Measurements from ENCODE around the gene TNFAIP3.

TNFAIP3 gene

DNA sequence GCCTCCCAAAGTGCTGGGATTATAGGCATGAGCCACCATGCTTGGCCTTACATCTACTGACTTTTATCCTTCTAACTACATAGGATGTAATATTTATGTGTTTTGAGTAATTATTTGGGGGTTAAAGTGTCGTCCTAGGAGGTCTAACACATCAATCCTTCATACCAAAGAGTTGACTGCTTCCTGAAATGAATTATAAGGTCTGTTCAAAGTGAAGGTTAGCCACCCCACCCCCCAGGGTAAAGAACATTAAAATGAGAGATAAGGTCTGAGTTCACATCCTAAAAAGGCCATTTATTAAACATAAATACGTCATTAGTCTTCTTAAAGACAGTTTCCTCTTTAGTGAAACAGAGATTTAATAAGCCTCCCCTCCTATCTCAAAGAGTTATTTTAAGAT lies 33.8 kb downstream of the TNFAIP3 start:
- no peak for DNase-seq

DNA sequence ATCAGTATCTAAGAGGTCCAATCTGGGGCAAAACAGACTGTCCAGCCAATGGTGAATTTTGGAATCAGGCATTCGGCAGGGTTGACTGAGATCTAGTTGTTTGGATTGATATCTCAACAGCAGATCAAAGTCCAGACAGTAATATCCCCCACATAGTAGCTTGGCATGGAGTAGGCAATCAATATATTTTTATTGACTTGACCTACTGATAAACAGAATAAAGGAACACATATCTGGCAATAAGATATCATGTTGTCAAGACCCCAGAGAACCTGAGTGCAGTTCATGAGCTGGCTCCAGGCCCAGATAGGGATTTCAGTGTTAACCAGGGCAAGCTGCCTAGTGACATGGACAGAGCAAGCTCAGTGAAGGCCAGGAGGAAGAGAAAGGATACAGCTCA lies 34.4 kb downstream of the TNFAIP3 start:
- DNase-seq = no peak

DNA sequence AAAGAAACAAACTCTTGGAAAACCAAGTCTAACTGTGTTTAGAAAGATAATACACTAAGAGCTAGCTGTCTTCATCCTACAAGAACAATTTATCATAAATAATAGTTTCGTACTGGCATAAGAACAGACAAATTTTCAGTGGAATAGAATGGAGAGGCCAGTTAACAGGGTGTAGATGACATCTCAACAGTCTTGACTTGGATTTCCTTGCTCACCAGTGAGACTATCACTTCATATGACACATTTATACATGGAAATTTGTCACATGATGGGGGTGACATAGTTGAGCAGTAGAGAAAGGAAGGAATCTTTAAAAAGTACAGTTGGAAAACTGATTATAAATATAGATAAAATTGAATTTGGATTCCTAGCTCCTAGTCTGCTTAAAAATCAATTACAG lies 35.6 kb downstream of the TNFAIP3 start:
- DNase-seq = no peak

DNA sequence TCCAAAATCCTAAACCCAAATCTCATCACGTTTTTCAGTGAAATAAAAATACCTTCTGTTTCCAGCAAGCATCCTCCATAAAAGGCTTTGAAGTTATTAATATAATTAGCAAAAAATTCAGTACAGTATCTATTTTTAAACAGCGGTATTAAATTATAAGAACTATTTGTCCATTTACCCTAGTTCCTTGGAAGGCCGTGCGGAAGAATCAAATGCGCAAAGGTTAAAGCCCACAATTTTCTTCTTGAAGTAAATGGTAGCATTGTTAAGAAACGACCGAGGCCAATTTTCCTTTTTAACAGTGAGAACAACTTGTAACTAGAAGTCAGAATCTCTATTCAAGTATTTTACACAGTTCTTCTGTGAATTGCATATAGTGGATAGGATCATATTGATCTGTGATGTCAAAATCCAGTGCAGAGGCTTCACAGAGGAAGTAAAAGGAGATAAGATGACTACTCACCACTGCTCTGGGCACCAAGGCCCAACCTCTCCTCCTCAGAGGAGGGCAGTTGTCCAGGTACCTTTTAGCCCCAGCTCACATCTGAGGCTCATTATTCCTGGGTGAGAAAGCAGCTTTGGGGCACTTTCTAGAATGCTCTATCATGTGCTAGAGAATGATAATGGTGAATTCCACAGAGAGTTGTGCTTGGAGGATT lies 36.3 kb downstream of the TNFAIP3 start:
- no peak for DNase-seq

DNA sequence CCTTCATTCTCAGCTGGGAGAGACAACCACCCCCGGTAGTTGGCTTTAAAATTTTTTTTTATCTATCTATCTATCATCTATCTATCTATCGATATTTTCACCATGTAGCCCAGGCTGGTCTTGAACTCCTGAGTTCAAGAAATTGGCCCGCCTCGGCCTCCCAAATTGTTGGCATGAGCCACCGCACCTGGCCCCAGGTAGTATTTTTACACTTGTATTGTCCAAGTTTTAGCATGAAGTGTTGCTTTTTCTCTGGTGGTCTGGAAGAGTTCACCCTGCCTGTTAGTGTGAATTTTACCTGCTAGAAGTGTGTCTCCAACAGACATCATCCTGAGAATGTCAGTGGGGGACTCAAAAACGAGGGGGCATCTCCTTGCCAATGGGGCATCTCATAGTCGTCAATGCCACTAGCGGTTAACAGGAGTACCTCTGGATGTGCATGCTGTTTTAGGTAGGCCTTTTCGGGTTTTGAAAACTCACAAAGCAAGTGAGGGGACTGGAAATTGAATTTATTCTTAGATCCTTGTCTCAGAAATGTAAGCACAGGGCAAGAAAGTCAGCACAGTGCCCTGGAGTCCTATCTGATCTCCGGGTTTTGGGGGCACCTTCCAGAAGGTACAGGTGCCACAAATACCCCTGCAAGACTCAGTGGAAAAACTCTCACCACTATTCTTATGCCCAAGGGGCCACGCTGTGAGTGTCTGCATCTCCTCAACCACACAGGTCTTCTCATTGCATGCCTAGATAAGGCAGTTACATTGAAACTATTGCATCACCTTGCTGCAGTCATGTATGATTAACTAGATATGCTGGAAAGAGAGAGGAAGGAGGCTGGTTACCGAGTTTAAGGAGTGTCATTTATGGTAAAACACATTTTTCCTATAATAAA lies 37.1 kb downstream of the TNFAIP3 start:
- no peak for DNase-seq

DNA sequence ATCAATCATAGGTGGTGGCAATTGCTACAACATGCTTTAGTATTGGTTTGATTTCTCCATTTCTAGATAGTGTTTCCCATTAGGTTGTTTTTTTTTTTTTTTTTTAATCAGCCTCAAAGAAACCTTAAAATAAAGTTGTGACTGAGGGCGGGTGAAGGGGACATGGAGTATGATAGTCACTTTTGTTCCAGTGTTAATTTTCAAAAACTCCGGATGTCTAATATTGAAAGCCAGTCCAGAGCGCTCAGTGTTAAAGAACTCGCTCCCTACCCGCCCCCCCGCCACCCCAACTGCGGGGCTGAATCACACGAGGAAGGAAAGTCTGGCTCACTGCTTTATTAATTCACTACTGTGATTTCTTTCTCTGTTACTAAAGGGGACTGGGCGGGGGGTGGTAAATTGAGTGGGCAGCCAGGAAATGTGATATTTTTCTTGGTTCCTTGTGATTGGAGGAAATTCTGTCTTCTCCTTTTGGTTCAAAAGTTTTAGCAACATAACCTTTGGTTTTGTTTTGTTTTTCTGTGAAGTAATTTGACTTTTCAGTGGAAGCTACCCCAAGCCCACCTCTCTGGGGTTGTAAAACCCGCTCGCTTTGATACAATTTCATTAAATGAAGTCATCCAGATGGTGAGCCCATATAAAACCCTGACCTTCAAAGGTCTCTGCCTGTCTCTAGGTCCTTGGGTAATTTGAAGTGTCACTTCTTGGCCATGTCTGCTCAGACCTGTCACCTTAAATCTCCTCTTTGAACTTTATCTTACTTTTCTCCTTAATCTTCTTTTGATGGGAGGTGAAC lies 38.0 kb downstream of the TNFAIP3 start:
- no peak for DNase-seq

DNA sequence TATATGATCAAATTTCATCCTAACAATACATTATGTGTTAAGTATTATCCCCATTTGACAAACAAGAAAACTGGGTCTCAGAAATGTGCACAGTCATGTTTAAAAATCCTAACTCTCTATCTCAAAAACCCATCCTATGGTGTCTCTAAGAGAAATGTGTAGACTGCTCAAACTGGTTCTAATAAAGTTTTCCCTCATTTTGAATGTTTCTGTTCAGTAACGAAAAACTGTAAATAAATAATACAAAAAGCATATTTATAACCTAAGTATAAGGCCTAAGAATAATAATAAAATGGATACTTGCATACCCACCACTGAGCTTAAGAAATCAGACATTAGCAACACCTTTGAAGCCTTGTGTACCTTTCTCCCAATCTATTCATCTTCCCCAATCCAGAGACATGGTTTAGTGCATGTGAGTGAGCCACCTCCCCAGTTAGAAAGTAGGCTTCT lies 39.0 kb downstream of the TNFAIP3 start:
- no peak for DNase-seq

DNA sequence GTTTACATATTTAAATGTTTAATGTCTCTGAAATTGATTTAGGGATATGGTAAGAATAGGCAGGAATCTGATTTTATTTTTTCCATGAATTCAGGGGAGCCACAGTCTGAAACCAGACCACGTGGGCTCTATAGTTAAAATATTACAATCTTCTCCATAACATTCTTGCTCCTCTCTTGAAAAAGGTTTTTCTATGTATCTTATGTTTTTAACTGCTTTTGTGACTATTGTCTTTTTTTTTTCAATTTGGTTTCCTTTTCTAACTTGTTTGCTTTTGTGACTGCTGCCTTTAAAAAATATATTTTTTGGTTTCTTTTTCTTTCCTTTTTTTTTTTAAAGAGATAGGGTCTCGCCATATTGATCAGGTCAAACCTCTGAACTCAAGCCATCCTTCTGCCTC lies 40.1 kb downstream of the TNFAIP3 start:
- no peak for DNase-seq

DNA sequence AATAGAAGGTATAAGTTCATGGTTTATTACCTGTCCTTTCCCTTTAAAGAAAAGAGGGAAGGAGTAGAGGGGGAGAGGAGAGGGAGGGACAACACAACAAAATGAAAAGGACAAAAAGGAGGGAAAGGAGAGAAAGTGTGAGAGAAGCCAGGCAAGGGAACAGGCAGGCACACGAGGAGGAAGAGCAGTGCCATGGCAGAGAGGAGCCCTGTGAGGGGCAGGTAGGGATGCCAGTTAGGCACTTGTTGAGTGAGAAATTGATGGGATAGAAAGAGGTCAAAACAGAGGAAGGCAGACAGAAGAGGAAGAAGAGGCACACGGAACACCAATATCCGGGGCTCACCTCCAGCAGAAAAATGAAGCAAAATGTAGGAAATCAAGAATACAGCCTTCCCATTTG lies 42.5 kb downstream of the TNFAIP3 start:
- no peak for DNase-seq

DNA sequence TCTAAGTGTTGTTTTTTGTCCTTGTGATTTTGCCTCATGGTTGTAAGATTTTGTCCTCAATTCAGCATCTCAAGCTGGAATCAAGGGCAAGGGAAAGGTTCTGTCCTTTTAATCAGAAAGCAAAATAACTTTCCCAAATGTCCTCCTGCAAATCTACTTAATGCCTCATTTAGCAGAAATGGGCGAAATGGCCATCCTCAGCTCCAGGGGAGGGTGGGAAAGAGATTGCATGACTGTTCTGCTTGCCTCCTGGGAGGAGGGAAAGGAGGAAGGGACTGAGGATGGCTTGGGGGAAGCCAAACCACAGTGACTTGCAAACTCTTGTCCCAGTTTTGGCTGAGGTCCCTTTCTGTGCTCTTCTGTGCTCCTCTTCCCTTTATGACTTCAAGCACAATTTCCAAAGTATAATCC lies 43.4 kb downstream of the TNFAIP3 start:
- DNase-seq = no peak

DNA sequence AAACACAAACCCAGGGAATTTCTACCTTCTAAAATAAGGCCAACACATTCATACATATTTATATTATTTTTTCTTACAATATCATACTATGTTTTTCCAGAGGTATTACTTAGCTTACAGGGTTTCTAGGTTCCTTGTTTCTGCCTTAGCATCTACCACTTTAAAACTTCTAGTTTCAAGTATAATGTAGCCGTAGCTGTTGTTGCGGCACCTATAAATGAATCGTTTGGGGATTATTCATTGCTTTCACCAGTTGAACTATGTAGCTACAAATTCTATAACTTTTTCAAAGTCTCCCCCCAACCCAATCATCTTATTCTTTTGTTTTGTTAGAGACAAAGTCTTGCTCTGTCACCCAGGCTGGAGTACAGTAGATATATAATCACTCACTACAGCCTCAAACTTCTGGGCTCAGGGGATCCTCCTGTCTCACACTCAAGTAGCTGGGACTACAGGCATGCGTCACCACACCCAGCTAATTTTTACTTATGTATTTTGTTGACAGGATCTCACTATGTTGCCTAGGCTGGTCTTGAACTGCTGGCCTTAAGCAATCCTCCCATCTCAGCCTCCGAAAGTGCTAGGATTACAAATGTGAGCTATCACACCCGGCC lies 43.9 kb downstream of the TNFAIP3 start:
- no peak for DNase-seq

DNA sequence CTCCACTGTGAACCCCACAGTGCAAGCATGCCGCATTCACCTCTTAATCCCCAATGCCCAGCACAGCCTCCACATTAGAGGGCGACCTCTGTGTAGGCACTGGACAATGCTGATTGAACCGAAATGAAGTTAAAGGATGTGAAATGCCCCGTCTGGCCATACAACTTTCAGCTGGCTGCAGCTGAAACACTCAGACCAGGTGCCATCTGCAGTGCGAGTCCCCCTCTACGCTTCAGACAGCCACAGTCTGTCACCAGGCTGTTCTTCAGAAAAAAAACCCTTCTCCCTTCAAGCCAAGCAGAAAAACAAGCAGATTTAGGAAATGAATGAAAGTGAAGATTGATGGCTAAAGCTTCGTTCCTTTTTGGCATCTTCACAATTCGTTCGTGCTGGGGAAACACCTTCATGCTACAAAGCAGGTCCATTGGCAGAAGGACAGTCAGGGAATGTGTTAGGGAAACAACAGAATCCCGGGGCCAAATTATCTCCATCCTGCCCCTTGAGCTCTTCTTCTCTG lies 44.7 kb downstream of the TNFAIP3 start:
- no peak for DNase-seq

DNA sequence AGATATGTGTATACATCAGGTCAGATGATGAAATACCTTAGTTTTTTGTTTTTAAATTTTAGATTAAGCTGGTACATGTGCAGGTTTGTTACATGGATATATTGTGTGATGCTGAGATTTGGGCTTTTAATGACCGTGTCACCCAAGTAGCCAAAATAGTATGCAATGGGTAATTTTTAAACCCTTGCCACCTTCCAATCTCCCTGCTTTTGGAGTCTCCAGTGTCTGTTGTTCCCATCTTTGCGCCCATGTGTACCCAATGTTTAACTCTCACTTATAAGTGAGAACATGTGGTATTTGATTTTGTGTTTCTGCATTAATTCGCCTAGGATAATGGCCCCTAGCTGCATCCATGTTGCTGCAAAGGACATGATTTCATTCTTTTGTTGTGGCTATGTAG lies 45.8 kb downstream of the TNFAIP3 start:
- DNase-seq = no peak

DNA sequence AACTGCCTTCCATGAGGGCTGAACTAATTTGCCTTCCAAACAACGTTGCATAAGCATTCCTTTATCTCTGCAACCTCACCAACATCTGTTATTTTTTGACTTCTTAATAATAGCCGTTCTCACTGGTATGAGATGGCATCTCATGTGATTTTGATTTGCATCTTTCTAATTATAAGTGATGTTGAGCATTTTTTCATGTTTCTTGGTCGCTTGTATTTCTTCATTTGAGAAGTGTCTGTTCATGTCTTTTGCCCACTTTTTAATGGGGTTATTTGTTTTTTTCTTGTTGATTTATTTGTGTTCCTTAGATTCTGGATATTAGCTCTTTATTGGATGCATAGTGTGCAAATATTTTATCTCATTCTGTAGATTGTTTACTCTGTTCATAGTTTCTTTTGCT lies 46.4 kb downstream of the TNFAIP3 start:
- DNase-seq = no peak

DNA sequence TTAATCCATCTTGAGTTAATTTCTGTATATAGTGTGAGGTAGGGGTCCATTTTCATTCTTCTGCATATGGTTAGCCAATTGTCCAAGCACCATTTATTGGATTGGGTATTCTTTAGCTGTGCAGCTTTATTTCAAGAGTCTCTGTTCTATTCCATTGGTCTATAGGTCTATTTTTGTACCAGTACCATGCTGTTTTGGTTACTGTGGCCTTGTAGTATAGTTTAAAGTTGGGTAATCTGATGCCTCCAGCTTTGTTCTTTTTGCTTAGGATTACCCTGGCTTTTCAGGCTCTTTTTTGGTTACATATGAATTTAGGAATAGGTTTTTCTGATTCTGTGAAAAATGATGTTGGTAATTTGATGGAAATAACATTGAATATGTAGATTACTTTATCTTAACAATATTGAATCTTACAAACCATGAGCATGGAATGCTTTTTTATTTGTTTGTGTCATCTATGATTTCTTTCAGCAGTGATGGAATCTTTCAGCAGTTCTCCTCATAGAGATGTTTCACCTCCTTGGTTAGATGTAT lies 47.0 kb downstream of the TNFAIP3 start:
- no peak for DNase-seq

DNA sequence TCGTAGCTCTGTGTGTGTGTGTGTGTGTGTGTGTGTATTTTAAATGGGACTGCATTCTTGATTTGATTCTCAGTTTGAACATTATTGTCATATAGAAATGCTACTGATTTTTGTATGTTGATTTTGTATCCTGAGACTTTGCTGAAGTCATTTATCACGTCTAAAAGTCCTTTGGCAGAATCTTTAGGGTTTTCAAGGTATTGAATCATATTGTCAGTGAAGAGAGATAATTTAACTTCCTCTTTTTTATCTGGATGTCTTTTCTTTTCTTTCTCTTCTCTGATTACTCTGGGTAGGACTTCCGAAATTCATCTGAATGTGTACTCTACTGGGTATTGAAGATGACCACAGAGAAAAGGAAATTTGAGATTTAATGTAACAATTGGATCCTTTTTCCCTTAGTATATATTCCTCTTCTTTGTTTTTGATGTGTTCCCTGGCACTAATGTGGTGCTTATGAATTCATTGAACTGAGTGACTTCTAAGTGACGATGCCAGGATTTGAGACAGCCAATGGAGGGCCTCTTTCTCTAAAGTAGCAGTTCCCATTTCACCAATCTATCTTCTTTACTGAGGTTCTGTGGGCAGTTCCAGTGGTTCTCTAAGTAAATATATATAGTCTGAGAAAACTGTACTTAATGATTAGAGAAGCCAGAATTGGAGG lies 47.6 kb downstream of the TNFAIP3 start:
- DNase-seq = no peak

DNA sequence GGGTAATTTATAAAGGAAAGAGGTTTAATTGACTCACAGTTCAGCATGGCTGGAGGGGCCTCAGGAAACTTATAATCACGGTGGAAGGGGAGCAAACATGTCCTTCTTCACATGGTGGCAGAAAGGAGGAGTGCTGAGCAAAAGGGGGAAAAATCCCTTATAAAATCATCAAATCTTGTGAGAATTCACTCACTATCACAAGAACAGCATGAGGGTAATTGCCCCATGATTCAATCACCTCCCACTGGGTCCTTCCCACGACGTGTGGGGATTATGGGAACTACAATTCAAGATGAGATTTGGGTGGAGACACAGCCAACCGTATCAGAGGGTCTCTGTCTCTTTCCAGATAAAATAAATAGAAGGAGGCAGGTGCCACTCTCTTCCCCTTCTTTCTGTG lies 48.7 kb downstream of the TNFAIP3 start:
- no peak for DNase-seq

DNA sequence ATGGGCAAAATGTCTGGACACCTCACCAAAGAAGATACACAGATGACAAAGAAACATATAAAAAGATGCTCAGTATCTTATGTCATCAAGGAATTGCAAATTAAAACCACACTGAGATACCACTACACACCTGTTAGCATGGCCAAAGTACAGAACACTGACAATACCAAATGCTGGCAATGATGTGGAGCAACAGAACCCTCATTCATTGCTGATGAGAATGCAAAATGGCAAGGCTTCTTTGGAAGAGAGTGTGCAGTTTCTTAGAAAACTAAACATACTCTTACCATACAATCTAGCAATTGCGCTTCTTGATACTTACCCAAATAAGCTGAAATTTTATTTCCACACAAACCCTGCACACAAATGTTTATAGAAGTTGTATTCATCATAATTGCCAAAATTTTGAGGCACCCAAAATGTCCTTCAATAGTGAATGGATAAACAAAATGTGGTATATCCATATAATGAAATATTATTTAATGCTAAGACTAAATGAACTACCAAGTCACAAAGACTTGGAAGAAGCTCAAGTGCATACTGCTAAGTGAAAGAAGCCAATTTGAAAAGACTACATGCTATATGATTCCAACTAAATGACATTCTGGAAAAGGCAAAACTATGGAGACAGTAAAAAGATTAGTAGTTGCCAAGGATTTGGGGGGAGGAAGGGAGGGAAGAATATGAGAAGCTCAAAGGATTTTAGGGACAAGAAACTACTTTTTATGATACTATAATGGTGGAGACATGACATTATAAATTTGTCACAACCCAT lies 50.7 kb downstream of the TNFAIP3 start:
- no peak for DNase-seq

DNA sequence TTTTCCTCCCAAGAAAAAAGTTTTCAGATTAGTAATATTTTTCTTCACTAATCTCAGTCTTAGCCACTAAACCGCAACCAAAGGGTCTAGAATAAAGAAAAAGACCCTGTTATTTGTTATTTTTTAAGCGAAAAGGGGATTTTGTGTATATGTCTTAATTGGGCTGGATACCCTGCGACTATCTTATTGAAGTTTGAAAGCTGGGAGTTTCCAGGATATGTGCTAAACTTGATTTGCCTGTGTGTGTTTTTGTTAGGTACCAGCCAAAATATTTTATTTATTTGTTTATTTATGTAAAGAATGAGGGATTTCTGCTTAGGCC lies 52.4 kb downstream of the TNFAIP3 start:
- DNase-seq = no peak

Data from anterior cingulate cortex (tissue), 58 donors.